ENCODE measurements around the gene ITGAL.

The ITGAL gene

DNA sequence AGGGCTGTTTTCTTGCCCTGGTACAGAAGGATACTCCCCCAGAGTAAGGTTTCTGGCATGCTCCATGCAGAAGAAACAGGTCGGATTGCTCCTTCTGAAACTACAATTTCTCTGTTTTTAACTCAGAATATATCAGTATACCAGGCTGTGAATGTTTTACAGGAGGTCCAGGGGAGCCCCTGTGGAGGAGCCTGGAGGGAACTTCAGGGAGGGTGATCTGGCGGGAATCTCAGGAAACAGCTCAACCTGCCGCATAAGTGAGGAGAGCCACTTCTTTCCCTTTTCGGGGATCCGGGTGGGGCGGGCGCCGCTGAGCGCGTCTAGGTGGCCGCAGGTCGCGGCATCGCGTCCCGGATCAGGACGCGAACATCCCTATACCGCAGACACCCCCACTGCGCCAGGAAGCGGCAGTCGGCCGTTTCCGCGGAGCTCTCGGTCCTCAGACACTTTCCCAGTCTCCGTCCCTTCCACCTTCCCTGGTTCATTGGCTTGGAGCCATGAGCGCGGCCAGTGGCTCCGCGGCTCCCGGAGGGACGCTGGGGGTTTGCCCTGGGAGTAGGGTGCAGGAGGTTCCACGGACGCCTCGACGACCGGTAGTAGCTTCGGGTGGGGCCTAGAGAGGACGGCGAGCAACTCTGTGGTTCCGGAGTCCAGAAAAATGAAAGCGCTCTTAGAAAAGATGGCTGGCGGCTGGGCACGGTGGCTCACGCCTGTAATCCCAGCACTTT lies 88.7 kb downstream of the ITGAL start:
- Mint-ChIP-seq H3K4me3 (peak overlapping the region; percentile 92 to 95), H3K27ac (peak overlapping the region; percentile 99), H3K36me3 (peaks cover 2 to 5% of the 10 kb centered on the region in 2 donors), H3K9me3 (peaks cover 0 to 2% of the 10 kb centered on the region in 2 donors), H3K27me3 (no peaks in the 10 kb centered on the region), H3K4me1 (peaks cover 14 to 38% of the 10 kb centered on the region in 2 donors)
- ATAC-seq (replicated peaks) (peak in 1 of 2 donors; percentile 6), DNase-seq (peak; percentile 40)

GRCh38 chr16:30562021-30562420 lies 89.5 kb downstream of the ITGAL start:
- DNase-seq (no peak), ATAC-seq (replicated peaks) (no peak)
- Mint-ChIP-seq H3K27me3 (no peaks in the 10 kb centered on the region), H3K4me3 (peak overlapping the region; percentile 92 to 95), H3K4me1 (peaks cover 12 to 31% of the 10 kb centered on the region in 2 donors), H3K9me3 (peaks cover 0 to 2% of the 10 kb centered on the region in 2 donors), H3K27ac (peak overlapping the region; percentile 99), H3K36me3 (peaks cover 0 to 3% of the 10 kb centered on the region in 2 donors)

GRCh38 chr16:30565526-30565925 lies 93.0 kb downstream of the ITGAL start:
- H3K4me3 Mint-ChIP-seq, result no peak overlapping the region
- DNase-seq, result no peak
- peaks cover 20 to 33% of the 10 kb centered on the region in 2 donors for H3K4me1 Mint-ChIP-seq

GRCh38 chr16:30565984-30566383 lies 93.4 kb downstream of the ITGAL start:
- no peak for DNase-seq
- Mint-ChIP-seq H3K9me3 (no peaks in the 10 kb centered on the region), H3K36me3 (no peaks in the 10 kb centered on the region), H3K27me3 (no peaks in the 10 kb centered on the region), H3K4me3 (no peak overlapping the region), H3K4me1 (peaks cover 20 to 35% of the 10 kb centered on the region in 2 donors), H3K27ac (no peak overlapping the region)
- no peak for ATAC-seq (replicated peaks)

More at GRCh38 chr16:30565526-30565925, 93.0 kb downstream of the ITGAL start:
- Mint-ChIP-seq H3K9me3 (no peaks in the 10 kb centered on the region), H3K27me3 (no peaks in the 10 kb centered on the region), H3K27ac (peak overlapping the region; percentile 74), H3K36me3 (no peaks in the 10 kb centered on the region)
- ATAC-seq (replicated peaks), result no peak

- DNase-seq (no peak), ATAC-seq (replicated peaks) (no peak)
- no peaks in the 10 kb centered on the region for H3K9me3 Mint-ChIP-seq
- H3K27ac Mint-ChIP-seq, result no peak overlapping the region
- H3K4me3 Mint-ChIP-seq, result no peak overlapping the region
- peaks cover 16 to 33% of the 10 kb centered on the region in 2 donors for H3K4me1 Mint-ChIP-seq
- no peaks in the 10 kb centered on the region for H3K36me3 Mint-ChIP-seq
- no peaks in the 10 kb centered on the region for H3K27me3 Mint-ChIP-seq
Observed at GRCh38 chr16:30566531-30566930, 94.0 kb downstream of the ITGAL start.

DNA sequence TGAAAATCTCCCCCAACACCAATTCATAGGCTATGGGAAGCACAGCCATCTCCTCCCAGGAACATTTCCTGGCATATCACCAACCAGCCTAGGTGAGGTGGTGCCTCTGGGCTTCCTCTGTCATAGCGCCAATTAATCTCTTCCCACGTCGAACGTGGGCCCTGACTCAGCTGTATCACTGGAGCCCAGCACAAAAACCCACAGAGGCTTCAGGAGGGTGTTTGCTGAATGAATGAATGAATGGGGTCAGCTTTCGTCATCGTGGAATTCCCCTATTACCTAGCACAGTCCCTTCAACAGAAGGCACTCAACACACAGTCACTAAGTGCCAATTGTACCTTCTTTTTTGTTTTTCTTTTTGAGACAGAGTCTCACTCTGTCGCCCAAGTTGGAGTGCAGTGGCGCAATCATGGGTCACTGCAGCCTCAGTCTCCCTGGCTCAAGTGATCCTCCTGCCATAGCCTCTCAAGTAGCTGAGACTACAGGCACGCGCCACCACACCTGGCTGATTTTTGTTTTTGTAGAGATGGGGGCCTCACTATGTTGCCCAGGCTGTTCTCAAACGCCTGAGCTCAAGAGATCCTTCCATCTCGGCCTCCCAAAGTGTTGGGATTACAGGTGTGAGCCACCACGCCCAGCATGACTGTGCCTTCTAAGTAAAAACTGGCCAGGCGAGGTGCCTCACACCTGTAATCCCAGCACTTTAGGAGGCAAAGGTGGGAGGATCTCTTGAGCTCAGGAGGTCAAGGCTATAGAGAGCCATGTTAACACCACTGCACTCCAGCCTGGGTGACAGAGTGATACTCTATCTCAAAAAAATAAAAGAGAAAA lies 94.8 kb downstream of the ITGAL start:
- Mint-ChIP-seq H3K4me3 (no peak overlapping the region), H3K9me3 (no peaks in the 10 kb centered on the region), H3K27ac (peak overlapping the region; percentile 87), H3K36me3 (no peaks in the 10 kb centered on the region), H3K4me1 (peaks cover 19 to 32% of the 10 kb centered on the region in 2 donors), H3K27me3 (no peaks in the 10 kb centered on the region)
- ATAC-seq (replicated peaks) (no peak), DNase-seq (no peak)

- no peaks in the 10 kb centered on the region for H3K36me3 Mint-ChIP-seq
- peak; percentile 19 to 35 for ATAC-seq (replicated peaks)
- no peaks in the 10 kb centered on the region for H3K27me3 Mint-ChIP-seq
- peaks cover 20 to 33% of the 10 kb centered on the region in 2 donors for H3K4me1 Mint-ChIP-seq
- H3K9me3 Mint-ChIP-seq, result no peaks in the 10 kb centered on the region
- peak overlapping the region; percentile 87 for H3K27ac Mint-ChIP-seq
- DNase-seq, result no peak
- peak overlapping the region in 1 of 2 donors; percentile 36 for H3K4me3 Mint-ChIP-seq
Observed at GRCh38 chr16:30567991-30568638, 95.6 kb downstream of the ITGAL start.

DNA sequence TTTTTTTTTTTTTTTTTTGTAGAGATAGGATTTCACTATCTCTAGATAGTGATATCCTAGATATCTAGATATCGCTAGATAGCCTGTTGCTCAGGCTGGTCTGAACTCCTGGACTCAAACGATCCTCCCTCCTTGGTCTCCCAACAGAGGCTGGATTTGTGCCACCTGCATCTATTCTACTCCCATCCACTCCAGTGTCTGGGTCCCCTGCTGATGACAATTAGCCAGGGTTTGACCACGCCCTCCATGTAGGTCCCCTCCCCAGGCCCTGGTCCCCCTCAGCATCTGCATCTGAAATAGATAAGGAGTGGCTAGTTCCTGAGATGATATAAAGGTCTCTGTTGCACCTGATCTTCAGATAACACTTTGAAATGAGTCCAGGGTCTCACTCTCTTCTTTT lies 96.7 kb downstream of the ITGAL start:
- ATAC-seq (replicated peaks) (no peak), DNase-seq (no peak)
- Mint-ChIP-seq H3K27me3 (no peaks in the 10 kb centered on the region), H3K4me1 (peaks cover 21 to 33% of the 10 kb centered on the region in 2 donors), H3K27ac (peak overlapping the region; percentile 44), H3K4me3 (no peak overlapping the region), H3K36me3 (no peaks in the 10 kb centered on the region), H3K9me3 (no peaks in the 10 kb centered on the region)

DNA sequence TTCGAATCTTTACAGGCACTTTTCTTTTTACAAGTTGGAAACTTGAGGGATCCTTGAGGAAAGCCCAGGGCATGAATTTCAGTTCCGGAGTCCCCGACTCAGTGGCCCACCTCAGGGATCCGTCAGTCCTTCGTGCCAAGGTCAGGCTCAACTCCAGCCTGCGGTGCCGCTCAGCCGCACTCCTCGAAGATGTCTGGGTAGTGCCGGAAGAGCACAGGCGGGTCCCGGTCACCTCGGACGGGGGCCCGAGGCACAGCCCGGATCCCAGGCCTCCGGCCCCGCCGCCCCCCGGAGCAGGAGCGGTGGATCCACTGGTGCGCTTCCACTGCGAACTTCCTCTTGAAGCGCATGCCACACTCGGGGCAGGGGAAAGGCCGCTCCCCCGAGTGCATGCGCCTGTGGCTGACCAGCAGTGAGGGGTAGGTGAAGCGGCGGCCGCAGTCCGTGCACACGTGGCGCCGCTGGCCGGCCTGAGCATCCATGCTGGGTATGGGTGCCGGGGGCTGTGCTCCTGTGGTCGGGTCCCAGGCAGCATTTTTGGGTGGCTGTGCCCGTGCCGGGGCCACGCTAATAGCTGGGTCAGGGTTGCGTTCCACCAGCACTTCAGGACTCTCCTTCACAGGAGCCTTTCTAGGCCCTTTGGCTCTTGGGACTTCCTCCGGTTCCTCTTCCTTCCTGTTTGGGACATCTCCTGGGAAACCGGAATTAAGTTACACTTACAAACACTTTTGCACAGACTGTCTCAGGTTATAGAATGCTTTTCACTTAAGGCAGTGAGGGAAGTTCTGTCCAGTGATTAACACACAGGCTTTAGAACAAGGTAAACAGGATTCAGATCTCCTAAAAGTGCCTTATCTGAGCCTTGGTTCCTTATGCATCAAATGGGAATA lies 97.4 kb downstream of the ITGAL start:
- peaks cover 0 to 4% of the 10 kb centered on the region in 2 donors for H3K36me3 Mint-ChIP-seq
- peaks cover 23 to 33% of the 10 kb centered on the region in 2 donors for H3K4me1 Mint-ChIP-seq
- DNase-seq (no peak), ATAC-seq (replicated peaks) (no peak)
- no peak overlapping the region for H3K27ac Mint-ChIP-seq
- H3K27me3 Mint-ChIP-seq, result no peaks in the 10 kb centered on the region
- H3K9me3 Mint-ChIP-seq, result no peaks in the 10 kb centered on the region
- no peak overlapping the region for H3K4me3 Mint-ChIP-seq

- H3K36me3 Mint-ChIP-seq, result peaks cover 0 to 4% of the 10 kb centered on the region in 2 donors
- peak overlapping the region; percentile 97 for H3K27ac Mint-ChIP-seq
- peaks cover 23 to 33% of the 10 kb centered on the region in 2 donors for H3K4me1 Mint-ChIP-seq
- H3K4me3 Mint-ChIP-seq, result peak overlapping the region; percentile 90 to 96
- ATAC-seq (replicated peaks), result no peak
- no peaks in the 10 kb centered on the region for H3K9me3 Mint-ChIP-seq
- DNase-seq, result no peak
- no peaks in the 10 kb centered on the region for H3K27me3 Mint-ChIP-seq
Observed at GRCh38 chr16:30570636-30571444, 98.3 kb downstream of the ITGAL start.

DNA sequence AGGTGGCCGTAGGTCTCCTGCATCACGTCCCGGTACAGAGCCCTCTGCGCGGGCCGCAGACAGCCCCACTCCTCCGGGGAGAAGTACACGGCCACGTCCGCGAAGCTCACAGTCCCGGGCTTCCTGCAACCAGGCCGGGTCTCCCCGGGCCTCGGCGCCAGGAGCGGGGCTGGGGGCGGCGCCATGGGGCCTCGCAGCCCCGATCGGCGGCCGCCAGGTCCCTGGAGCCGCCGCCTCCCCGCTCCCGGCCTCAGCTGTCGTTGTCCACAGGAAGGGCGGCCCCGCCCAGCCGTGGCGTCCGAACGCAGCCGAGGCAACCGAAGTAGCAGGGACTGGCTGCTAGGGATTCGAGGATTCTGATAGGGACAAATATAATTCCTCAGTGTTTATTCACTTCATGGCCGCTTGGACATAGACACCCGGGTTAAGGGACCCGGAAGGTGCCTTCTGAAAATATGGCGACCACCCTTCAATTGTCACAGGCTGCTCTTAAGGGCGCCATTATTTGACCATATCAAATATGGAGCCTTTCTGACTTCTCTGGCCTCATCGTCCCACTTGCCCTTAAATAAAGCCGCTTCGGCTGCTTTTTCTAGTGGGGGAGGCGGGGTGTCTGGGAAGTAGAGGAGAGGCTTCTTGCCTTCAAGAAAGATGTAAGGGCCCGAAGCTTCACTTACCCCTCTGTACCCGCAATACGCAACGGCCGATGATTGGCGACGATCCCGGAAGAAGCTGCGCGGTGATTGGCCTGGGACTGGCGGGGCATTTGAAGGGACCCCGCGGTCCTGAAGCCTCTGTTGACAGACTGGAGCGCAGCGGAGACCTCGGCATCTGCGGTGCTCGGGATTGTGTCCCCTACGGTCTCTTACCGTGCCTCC lies 99.1 kb downstream of the ITGAL start, which contains the start of gene ZNF688:
Gene ZNF688, minus strand, starts transcription at position 270 of the 878 bp plus-strand sequence. Its CDS starts 85 bp downstream, at position 185.
- H3K27ac Mint-ChIP-seq, result peak within 1 kb of the TSS; percentile 97
- peaks cover 23 to 33% of the 10 kb centered on the region in 2 donors for H3K4me1 Mint-ChIP-seq
- peaks cover 0 to 4% of the 10 kb centered on the region in 2 donors for H3K36me3 Mint-ChIP-seq
- peak within 1 kb of the TSS; percentile 90 to 96 for H3K4me3 Mint-ChIP-seq
- peak; percentile 92 for DNase-seq
- H3K9me3 Mint-ChIP-seq, result no peaks in the 10 kb centered on the region
- H3K27me3 Mint-ChIP-seq, result no peaks in the 10 kb centered on the region
- ATAC-seq (replicated peaks), result peak; percentile 87 to 91
